ENCODE results near the gene GPATCH1. TPM values are rescaled to one million over a fixed set of nuclear protein-coding genes. Genes with fewer than 3 reads are reported as not detected.

The GPATCH1 gene
- total RNA-seq, 3 donors from 2014 or later (not counting 1 experiment from before 2014, with no cell fraction given): 9.1 to 15.0 (median 12.7) TPM

- no peak overlapping the region for H3K27ac Mint-ChIP-seq
- peaks cover 11% of the 10 kb centered on the region for H3K36me3 Mint-ChIP-seq
- intact Hi-C loops (cut with micrococcal nuclease): no loop called here
- peaks cover 0 to 5% of the 10 kb centered on the region in 2 donors for H3K27me3 Mint-ChIP-seq (ENCODE audit: low read depth in 2 of 2)
- TF ChIP-seq CTCF (IDR thresholded peaks at IDR 0.05): no peak
- no peak overlapping the region for H3K4me3 Mint-ChIP-seq
- no peak overlapping the region for H3K27ac ChIP-seq (ENCODE audit: low read length)
- H3K4me1 Mint-ChIP-seq: peaks cover 0 to 12% of the 10 kb centered on the region in 2 donors
- no peak for DNase-seq
- ATAC-seq: no peak
- H3K27me3 ChIP-seq (ENCODE audit: control insufficient read depth, insufficient read depth, low read length): no peaks in the 10 kb centered on the region
- no peaks in the 10 kb centered on the region for H3K9me3 Mint-ChIP-seq
- 94% methylated on average over 15 of the region's 15 CpGs for WGBS (ENCODE audit: insufficient coverage)
- H3K4me3 ChIP-seq (ENCODE audit: low read length): no peak overlapping the region
- no peaks in the 10 kb centered on the region for H3K4me1 ChIP-seq (ENCODE audit: control insufficient read depth, insufficient read depth, low read length)
- H3K9me3 ChIP-seq (ENCODE audit: control insufficient read depth, insufficient read depth, low read length): no peaks in the 10 kb centered on the region
- H3K36me3 ChIP-seq (ENCODE audit: control insufficient read depth, insufficient read depth, low read length): peaks cover 23% of the 10 kb centered on the region
Measured at GRCh38 chr19:33132425-33132824, 51.4 kb downstream of the GPATCH1 start.

GRCh38 chr19:33133438-33134031 lies 52.6 kb downstream of the GPATCH1 start:
- Mint-ChIP-seq H3K4me3 (no peak overlapping the region), H3K9me3 (no peaks in the 10 kb centered on the region), H3K27me3 (ENCODE audit: low read depth in 2 of 2) (peaks cover 0 to 5% of the 10 kb centered on the region in 2 donors), H3K27ac (no peak overlapping the region), H3K4me1 (peaks cover 0 to 10% of the 10 kb centered on the region in 2 donors), H3K36me3 (peaks cover 11% of the 10 kb centered on the region)
- no peaks in the 10 kb centered on the region for H3K9me3 ChIP-seq (ENCODE audit: control insufficient read depth, insufficient read depth, low read length)
- no peak overlapping the region for H3K4me3 ChIP-seq (ENCODE audit: low read length)
- peaks cover 14% of the 10 kb centered on the region for H3K36me3 ChIP-seq (ENCODE audit: control insufficient read depth, insufficient read depth, low read length)
- DNase-seq: no peak
- intact Hi-C loops (cut with micrococcal nuclease): no loop called here
- no peak for ATAC-seq
- 77% methylated on average over 13 of the region's 13 CpGs for WGBS (ENCODE audit: insufficient coverage)
- H3K4me1 ChIP-seq (ENCODE audit: control insufficient read depth, insufficient read depth, low read length): no peaks in the 10 kb centered on the region
- H3K27me3 ChIP-seq (ENCODE audit: control insufficient read depth, insufficient read depth, low read length): no peaks in the 10 kb centered on the region
- TF ChIP-seq CTCF (IDR thresholded peaks at IDR 0.05): no peak
- H3K27ac ChIP-seq (ENCODE audit: low read length): no peak overlapping the region

GRCh38 chr19:33134571-33135041 lies 53.6 kb downstream of the GPATCH1 start:
- 28% methylated on average over 31 of the region's 38 CpGs for WGBS (ENCODE audit: insufficient coverage)
- Mint-ChIP-seq H3K9me3 (no peaks in the 10 kb centered on the region), H3K4me3 (no peak overlapping the region), H3K27me3 (ENCODE audit: low read depth in 2 of 2) (peaks cover 0 to 7% of the 10 kb centered on the region in 2 donors), H3K4me1 (peaks cover 0 to 6% of the 10 kb centered on the region in 2 donors), H3K36me3 (peaks cover 11% of the 10 kb centered on the region), H3K27ac (no peak overlapping the region)
- Histone ChIP-seq H3K4me1 (ENCODE audit: control insufficient read depth, insufficient read depth, low read length) (no peaks in the 10 kb centered on the region), H3K27me3 (ENCODE audit: control insufficient read depth, insufficient read depth, low read length) (no peaks in the 10 kb centered on the region), H3K9me3 (ENCODE audit: control insufficient read depth, insufficient read depth, low read length) (no peaks in the 10 kb centered on the region), H3K36me3 (ENCODE audit: control insufficient read depth, insufficient read depth, low read length) (peaks cover 11% of the 10 kb centered on the region), H3K4me3 (ENCODE audit: low read length) (no peak overlapping the region), H3K27ac (ENCODE audit: low read length) (no peak overlapping the region)
- intact Hi-C loops (cut with micrococcal nuclease): no loop called here
- DNase-seq (peak in 1 of 2 donors; percentile 55), ATAC-seq (peak; percentile 34 to 52 (median 48))
- no peak for TF ChIP-seq CTCF (IDR thresholded peaks at IDR 0.05)

GRCh38 chr19:33139165-33139564 lies 58.2 kb downstream of the GPATCH1 start:
- intact Hi-C loops (cut with micrococcal nuclease): no loop called here
- no peak overlapping the region for H3K4me3 ChIP-seq (ENCODE audit: low read length)
- Mint-ChIP-seq H3K4me1 (peaks cover 5 to 13% of the 10 kb centered on the region in 2 donors), H3K9me3 (no peaks in the 10 kb centered on the region), H3K4me3 (no peak overlapping the region), H3K36me3 (no peaks in the 10 kb centered on the region), H3K27me3 (ENCODE audit: low read depth in 2 of 2) (peaks cover 0 to 14% of the 10 kb centered on the region in 2 donors), H3K27ac (no peak overlapping the region)
- H3K4me1 ChIP-seq (ENCODE audit: control insufficient read depth, insufficient read depth, low read length): peaks cover 5% of the 10 kb centered on the region
- H3K36me3 ChIP-seq (ENCODE audit: control insufficient read depth, insufficient read depth, low read length): no peaks in the 10 kb centered on the region
- H3K27me3 ChIP-seq (ENCODE audit: control insufficient read depth, insufficient read depth, low read length): no peaks in the 10 kb centered on the region
- WGBS (ENCODE audit: insufficient coverage): 82% methylated on average over 2 of the region's 4 CpGs
- H3K9me3 ChIP-seq (ENCODE audit: control insufficient read depth, insufficient read depth, low read length): no peaks in the 10 kb centered on the region
- H3K27ac ChIP-seq (ENCODE audit: low read length): no peak overlapping the region
- no peak for TF ChIP-seq CTCF (IDR thresholded peaks at IDR 0.05)
- DNase-seq (no peak), ATAC-seq (no peak)

All from natural killer cell (primary cell).